K562 (cell line): ENCODE data around the gene TCEA3. TPM values are rescaled to one million over a fixed set of nuclear protein-coding genes. Genes with fewer than 3 reads are reported as not detected.

Experiments used
- ATAC-seq: fragments of 200-7000 bp; cut with Tn5 transposase; 3 replicates; pipeline ENCODE4 v1.9.1; 2020; ENCODE audit warnings: moderate library complexity
- BruUV-seq: library from RNA; stranded (reverse); fragments of 400-500 nt; replicated peaks from 2 replicates; lab custom pipeline; 2021; lab: Mats Ljungman, UMichigan
- CTCF ChIA-PET: fragments of 300-600 bp; formaldehyde crosslinking; extraction: SDS; loops from one replicate; lab custom pipeline; 2021; ENCODE audit warnings: low intra/inter-chr PET ratio; lab: Yijun Ruan, JAX
- POLR2A ChIA-PET: fragments of 300-600, 350-650 bp; sonication (Branson Sonifier 250); formaldehyde crosslinking; extraction: SDS; loops from one replicate; lab custom pipeline; 2021; ENCODE audit warnings: antibody characterized with exemption, inconsistent platforms; lab: Yijun Ruan, JAX
- DNase-seq, 4 experiments: peaks; one replicate each; pipeline versions ENCODE4 v3.0.0 to v3.0.0-alpha.2; 2011 to 2018; ENCODE audit warnings: low spot score in 3 of 4, mixed read lengths in 3 of 4; ENCODE audit errors: extremely low read depth in 1 of 4
- FAIRE-seq: peaks from 2 replicates; lab custom pipeline; 2011; peaks lifted over from hg19 to GRCh38; lab: Jason Lieb, UNC
- H2AFZ ChIP-seq: 2 replicates; pipeline ENCODE4 v1.6.0; 2011; ENCODE audit warnings: low read depth, low read length, control low read depth, inconsistent platforms
- H3K27ac ChIP-seq: fragments of 200-600 bp; 3 replicates; pipeline ENCODE4 v1.8.0; 2011; ENCODE audit warnings: low read depth, mild to moderate bottlenecking, control low read depth, inconsistent platforms, low read length, moderate library complexity, mixed read lengths; ENCODE audit errors: extremely low read depth
- H3K27me3 ChIP-seq, 2 experiments: fragments of 300-600 bp in 1 of 2; 2 replicates in 1 of 2; 3 replicates in 1 of 2; pipeline versions ENCODE4 v1.6.0 to v1.8.0; 2011; ENCODE audit warnings: inconsistent platforms in 2 of 2, low read length in 2 of 2, mild to moderate bottlenecking in 1 of 2, mixed read lengths in 1 of 2, moderate library complexity in 1 of 2; ENCODE audit not compliant: control insufficient read depth in 2 of 2, insufficient read depth in 2 of 2
- H3K36me3 ChIP-seq: fragments of 300-600 bp; 3 replicates; pipeline ENCODE4 v1.8.0; 2011; ENCODE audit warnings: mild to moderate bottlenecking, low read length, inconsistent platforms; ENCODE audit not compliant: control insufficient read depth, insufficient read depth
- H3K4me1 ChIP-seq, 2 experiments: fragments of 200-600 bp in 1 of 2; replicated peaks in 1 of 2; 2 replicates in 1 of 2; 3 replicates in 1 of 2; pipeline versions ENCODE4 v1.5.1 to v1.8.0; 2011; ENCODE audit warnings: inconsistent platforms in 2 of 2, low read length in 2 of 2, mild to moderate bottlenecking in 1 of 2, mixed read lengths in 1 of 2, moderate library complexity in 1 of 2; ENCODE audit not compliant: control insufficient read depth in 2 of 2, insufficient read depth in 2 of 2
- H3K4me2 ChIP-seq: 2 replicates; pipeline ENCODE4 v1.6.1; 2011; ENCODE audit warnings: low read length, control low read depth, inconsistent platforms, mixed read lengths; ENCODE audit not compliant: insufficient read depth
- H3K4me3 ChIP-seq: fragments of 200-600 bp; sonication (generic), shearing (Covaris generic); 2 replicates; pipeline ENCODE4 v1.5.1; 2016; ENCODE audit warnings: control low read depth, inconsistent platforms
- H3K79me2 ChIP-seq: fragments of 200-600 bp; 3 replicates; pipeline ENCODE4 v1.8.0; 2011; ENCODE audit warnings: low read length, inconsistent platforms; ENCODE audit not compliant: control insufficient read depth, insufficient read depth
- H3K9ac ChIP-seq, 2 experiments: 2 replicates each; pipeline versions ENCODE4 v1.6.0 to v1.6.1; 2011; ENCODE audit warnings: low read depth in 2 of 2, low read length in 2 of 2, control low read depth in 1 of 2, inconsistent platforms in 1 of 2, mild to moderate bottlenecking in 1 of 2, mixed read lengths in 1 of 2; ENCODE audit not compliant: insufficient read depth in 1 of 2
- H3K9me1 ChIP-seq: one replicate; pipeline ENCODE4 v1.6.0; 2011; ENCODE audit warnings: inconsistent platforms, mild to moderate bottlenecking, low read length, moderate library complexity; ENCODE audit not compliant: control insufficient read depth, insufficient read depth
- H3K9me3 ChIP-seq: replicated peaks from 2 replicates; pipeline ENCODE4 v1.5.1; 2011; ENCODE audit warnings: low read depth, low read length, inconsistent platforms; ENCODE audit not compliant: control insufficient read depth, insufficient read depth
- H4K20me1 ChIP-seq: replicated peaks from 2 replicates; pipeline ENCODE4 v1.6.1; 2011; ENCODE audit warnings: low read length, inconsistent platforms, mixed read lengths; ENCODE audit not compliant: control insufficient read depth, insufficient read depth
- ATF4 ChIP-seq: fragments of 450-650 bp; formaldehyde crosslinking; IDR thresholded peaks from 2 replicates; pipeline ENCODE4 v1.4.0; 2022; ENCODE audit warnings: mild to moderate bottlenecking, moderate library complexity
- BCL6 ChIP-seq: fragments of 250-450 bp; sonication (Bioruptor Pico); IDR thresholded peaks from 2 replicates; pipeline ENCODE4 v1.4.0; 2020
- CBX3 ChIP-seq, 2 experiments: IDR thresholded peaks; 1 replicate in 1 of 2; 2 replicates in 1 of 2; pipeline ENCODE4 v1.6.1; 2012; ENCODE audit warnings: inconsistent platforms in 2 of 2, low read length in 2 of 2, borderline replicate concordance in 1 of 2, control low read depth in 1 of 2
- DPF2 ChIP-seq: fragments of 450-650 bp; IDR thresholded peaks from 2 replicates; pipeline ENCODE4 v1.6.1; 2016
- ID3 ChIP-seq, 2 experiments: fragments of 250-450 bp in 1 of 2; fragments of 450-650 bp in 1 of 2; sonication (Bioruptor Pico) in 1 of 2; IDR thresholded peaks; 2 replicates each; pipeline versions ENCODE4 v1.6.1 to v1.8.0; 2016 to 2021; ENCODE audit warnings: mild to moderate bottlenecking in 2 of 2, moderate library complexity in 2 of 2, missing compliant biosample characterization in 1 of 2, missing genetic modification characterization in 1 of 2
- IFI16 ChIP-seq: fragments of 250-450 bp; sonication (Bioruptor Pico); IDR thresholded peaks from 2 replicates; pipeline ENCODE4 v2.1.2; 2022; ENCODE audit warnings: mild to moderate bottlenecking, inconsistent platforms
- KAT7 ChIP-seq: sonication (generic); formaldehyde crosslinking; IDR thresholded peaks from 2 replicates; pipeline ENCODE4 v1.8.0; 2022; ENCODE audit warnings: missing genetic modification reagents, mild to moderate bottlenecking, borderline replicate concordance
- MNT ChIP-seq, 2 experiments: fragments of 450-650 bp; conservative IDR thresholded peaks; 2 replicates each; pipeline ENCODE4 v1.6.1; 2017; ENCODE audit warnings: mild to moderate bottlenecking in 2 of 2, moderate library complexity in 2 of 2
- ZBTB11 ChIP-seq, 3 experiments: fragments of 200-800 bp in 1 of 3; fragments of 250-450 bp in 1 of 3; fragments of 450-650 bp in 1 of 3; sonication (Bioruptor Pico) in 1 of 3; sonication (Bioruptor generic) in 1 of 3; formaldehyde crosslinking in 1 of 3; IDR thresholded peaks; 2 replicates each; pipeline versions ENCODE4 v1.6.1 to v1.8.0; 2016 to 2022; ENCODE audit warnings: mild to moderate bottlenecking in 2 of 3, missing genetic modification characterization in 2 of 3, missing compliant biosample characterization in 1 of 3, moderate library complexity in 1 of 3
- ZBTB9 ChIP-seq: fragments of 450-650 bp; formaldehyde crosslinking; IDR thresholded peaks from 2 replicates; pipeline ENCODE4 v1.4.0; 2020; ENCODE audit warnings: mild to moderate bottlenecking, moderate library complexity
- ZNF75A ChIP-seq: fragments of 450-650 bp; formaldehyde crosslinking; IDR thresholded peaks from 2 replicates; pipeline ENCODE4 v1.4.0; 2020; ENCODE audit warnings: mild to moderate bottlenecking
- ZNF77 ChIP-seq: fragments of 250-450 bp; sonication (Bioruptor Pico); IDR thresholded peaks from 2 replicates; pipeline ENCODE4 v1.5.0; 2020
- WGBS: fragments of 100-300 bp; shearing (Covaris generic); methylation state at CpG from one replicate; pipeline ENCODE4 v1.1.6; 2016; ENCODE audit warnings: low coverage, mixed read lengths; ENCODE audit not compliant: insufficient coverage; ENCODE audit errors: missing lambda C conversion rate; 5-methylcytosine and 5-hydroxymethylcytosine counted together
- in situ Hi-C: fragments of 300-500 bp; cut with MboI; formaldehyde crosslinking; loops from 4 replicates; pipeline ENCODE4 v1.15.0; 2018; ENCODE audit warnings: inconsistent platforms, mixed read lengths
- intact Hi-C: fragments of 100-400 bp; cut with micrococcal nuclease; formaldehyde crosslinking; loops from 2 replicates; pipeline ENCODE4 v1.14.2; 2022
- polyA plus RNA-seq, 8 experiments: library from polyadenylated mRNA; depleted of rRNA in 4 of 8; stranded (reverse) in 5 of 8; unstranded in 3 of 8; fragments of >200 nt; fragmentation: Nextera tagmentation in 2 of 8; fragmentation: Illumina TruSeq in 1 of 8; extraction: Ambion mirVana in 2 of 8; extraction: Trizol in 1 of 8; gene quantifications; 2 replicates each; pipeline versions ENCODE4 v1.2.1 to v1.2.3, GENCODE V29; 2011 to 2014; ENCODE audit warnings: inconsistent platforms in 1 of 8, missing spikeins in 1 of 8
- total RNA-seq, 7 experiments: library from RNA; depleted of rRNA in 6 of 7; stranded (reverse); fragments of >200 nt in 6 of 7; fragmentation: Illumina TruSeq in 2 of 7; extraction: Trizol in 2 of 7; gene quantifications; 2 replicates each; pipeline versions ENCODE4 v1.2.1 to v1.2.3, GENCODE V29; 2011 to 2021; ENCODE audit warnings: low replicate concordance in 1 of 7

TCEA3 gene
- total and polyA plus RNA-seq, 9 of the 15 experiments (the other 6 are each of a cell fraction or from before 2014, with no cell fraction given), result 0.03 to 0.55 (median 0.36) TPM

GRCh38 chr1:23421753-23422240 lies 2.8 kb downstream of the TCEA3 start:
- ChIA-PET POLR2A (interaction anchor here (0.6 to 2.3 kb wide), 10 partner anchors 15 to 208 kb away, joined by 3 to 12 read pairs (median 4); partner anchors contain the start of gene HNRNPR), CTCF (interaction anchor here (0.6 kb wide), 1 partner anchor 64 kb away, joined by 3 read pairs; no protein-coding TSS in a partner anchor)
- peak overlapping the region; percentile 71 for H3K4me2 ChIP-seq
- 63% methylated on average over 6 of the region's 6 CpGs for WGBS
- peak; percentile 41 to 51 (median 48) for DNase-seq
- H3K4me3 ChIP-seq, result no peak overlapping the region
- H3K27ac ChIP-seq, result peak overlapping the region; percentile 60
- no peaks in the 10 kb centered on the region for H3K9me3 ChIP-seq
- H4K20me1 ChIP-seq, result no peaks in the 10 kb centered on the region
- H3K27me3 ChIP-seq, result no peaks in the 10 kb centered on the region
- no peak for FAIRE-seq
- intact Hi-C loops, result loop anchor here (10.0 kb wide), 1 partner anchor 113 kb away; the partner anchor contains the start of gene E2F2
- peak overlapping the region in 1 of 2 experiments; percentile 46; a peak in 2 of 4 replicates for H3K9ac ChIP-seq
- H3K9me1 ChIP-seq, result peaks cover 3% of the 10 kb centered on the region
- no TSS peak for BruUV-seq
- peak; percentile 50 for ATAC-seq
- no peaks in the 10 kb centered on the region for H3K36me3 ChIP-seq
- H3K79me2 ChIP-seq, result no peaks in the 10 kb centered on the region
- H2AFZ ChIP-seq, result peak overlapping the region; percentile 99
- peaks cover 28 to 32% of the 10 kb centered on the region in 2 experiments for H3K4me1 ChIP-seq
- in situ Hi-C loops, result no loop called here
- no peak for TF ChIP-seq ID3 (CRISPR knock-in tag; IDR thresholded peaks at IDR 0.05)
- 0 out of 2 replicates have a peak, but pooled peaks have one; percentile 27 for TF ChIP-seq ID3 (tag; IDR thresholded peaks at IDR 0.05)
- peak in 1 of 3 experiments; percentile 27; a peak in 1 of 6 replicates for TF ChIP-seq ZBTB11 (CRISPR knock-in tag; IDR thresholded peaks at IDR 0.05)
- peak; percentile 40; the same call in 1 of the 2 replicates for TF ChIP-seq ZBTB9
- peak; percentile 9; the same call in 1 of the 2 replicates for TF ChIP-seq DPF2
- TF ChIP-seq ZNF77 (CRISPR knock-in tag), result no peak
- TF ChIP-seq BCL6, result 0 out of 2 replicates have a peak, but pooled peaks have one; percentile 15
- TF ChIP-seq MNT (conservative IDR thresholded peaks at IDR 0.05), result 0 out of 4 replicates have a peak, but pooled peaks of 1 of the 2 experiments have one; percentile 2
- TF ChIP-seq ATF4 (CRISPR knock-in tag), result 0 out of 2 replicates have a peak, but pooled peaks have one; percentile 7
- 0 out of 3 replicates have a peak, but pooled peaks of 1 of the 2 experiments have one; percentile 3 for TF ChIP-seq CBX3 (IDR thresholded peaks at IDR 0.05; ENCODE audit: borderline replicate concordance in 1 of 2, low read length in 2 of 2)
- no peak for TF ChIP-seq KAT7 (CRISPR knock-in tag)
- no peak for TF ChIP-seq ZNF75A (CRISPR knock-in tag)
- TF ChIP-seq IFI16 (CRISPR knock-in tag), result 0 out of 2 replicates have a peak, but pooled peaks have one; percentile 42
